ENCODE results near the gene LIFR.

The LIFR gene

GRCh38 chr5:38576442-38576841 is 20.0 kb upstream of the LIFR start:
- DNase-seq (no peak), ATAC-seq (ENCODE audit: insufficient read depth, low read depth) (no peak)
- Histone ChIP-seq H3K79me2 (ENCODE audit: insufficient read depth, low read length) (no peaks in the 10 kb centered on the region), H3K4me3 (ENCODE audit: low read depth in 1 of 2, low read length in 2 of 2) (no peak overlapping the region), H3K4me1 (ENCODE audit: insufficient read depth, low read length) (no peaks in the 10 kb centered on the region), H3K27ac (ENCODE audit: low read length) (no peak overlapping the region), H3K27me3 (ENCODE audit: insufficient read depth, low read length, poor library complexity) (peaks cover 11% of the 10 kb centered on the region), H3K9me3 (ENCODE audit: insufficient read depth, low read length, severe bottlenecking) (no peaks in the 10 kb centered on the region), H3K9ac (ENCODE audit: low read depth, low read length) (no peak overlapping the region), H2AFZ (ENCODE audit: low read depth, low read length) (no peak overlapping the region), H4K20me1 (ENCODE audit: insufficient read depth, low read length) (no peaks in the 10 kb centered on the region), H3K36me3 (ENCODE audit: insufficient read depth, low read length) (no peaks in the 10 kb centered on the region), H3K4me2 (ENCODE audit: insufficient read depth, low read length) (no peak overlapping the region)
- no peak for TF ChIP-seq CTCF (IDR thresholded peaks at IDR 0.05; ENCODE audit: borderline replicate concordance, extremely low read depth, low read length, poor library complexity, severe bottlenecking)
- TF ChIP-seq EZH2 (IDR thresholded peaks at IDR 0.05; ENCODE audit: borderline replicate concordance, low read depth, low read length, severe bottlenecking) = no peak

- ATAC-seq (ENCODE audit: insufficient read depth, low read depth) (no peak), DNase-seq (no peak)
Observed at GRCh38 chr5:38575476-38575875, 19.0 kb upstream of the LIFR start.

GRCh38 chr5:38574009-38574408 is 17.6 kb upstream of the LIFR start:
- Histone ChIP-seq H3K9me3 (ENCODE audit: insufficient read depth, low read length, severe bottlenecking) (no peaks in the 10 kb centered on the region), H2AFZ (ENCODE audit: low read depth, low read length) (no peak overlapping the region), H3K9ac (ENCODE audit: low read depth, low read length) (no peak overlapping the region), H3K4me3 (ENCODE audit: low read depth in 1 of 2, low read length in 2 of 2) (no peak overlapping the region), H3K27me3 (ENCODE audit: insufficient read depth, low read length, poor library complexity) (peaks cover 21% of the 10 kb centered on the region), H3K4me1 (ENCODE audit: insufficient read depth, low read length) (no peaks in the 10 kb centered on the region), H3K4me2 (ENCODE audit: insufficient read depth, low read length) (no peak overlapping the region), H3K79me2 (ENCODE audit: insufficient read depth, low read length) (no peaks in the 10 kb centered on the region), H3K27ac (ENCODE audit: low read length) (no peak overlapping the region), H4K20me1 (ENCODE audit: insufficient read depth, low read length) (no peaks in the 10 kb centered on the region), H3K36me3 (ENCODE audit: insufficient read depth, low read length) (no peaks in the 10 kb centered on the region)
- ATAC-seq (ENCODE audit: insufficient read depth, low read depth) (no peak), DNase-seq (no peak)
- no peak for TF ChIP-seq CTCF (IDR thresholded peaks at IDR 0.05; ENCODE audit: borderline replicate concordance, extremely low read depth, low read length, poor library complexity, severe bottlenecking)
- no peak for TF ChIP-seq EZH2 (IDR thresholded peaks at IDR 0.05; ENCODE audit: borderline replicate concordance, low read depth, low read length, severe bottlenecking)

More at GRCh38 chr5:38575476-38575875, 19.0 kb upstream of the LIFR start:
- Histone ChIP-seq H3K36me3 (ENCODE audit: insufficient read depth, low read length) (no peaks in the 10 kb centered on the region), H3K4me2 (ENCODE audit: insufficient read depth, low read length) (no peak overlapping the region), H2AFZ (ENCODE audit: low read depth, low read length) (no peak overlapping the region), H3K4me1 (ENCODE audit: insufficient read depth, low read length) (no peaks in the 10 kb centered on the region), H4K20me1 (ENCODE audit: insufficient read depth, low read length) (no peaks in the 10 kb centered on the region), H3K4me3 (ENCODE audit: low read depth in 1 of 2, low read length in 2 of 2) (no peak overlapping the region), H3K9ac (ENCODE audit: low read depth, low read length) (no peak overlapping the region), H3K27me3 (ENCODE audit: insufficient read depth, low read length, poor library complexity) (peaks cover 11% of the 10 kb centered on the region), H3K9me3 (ENCODE audit: insufficient read depth, low read length, severe bottlenecking) (no peaks in the 10 kb centered on the region), H3K79me2 (ENCODE audit: insufficient read depth, low read length) (no peaks in the 10 kb centered on the region), H3K27ac (ENCODE audit: low read length) (no peak overlapping the region)
- TF ChIP-seq EZH2 (IDR thresholded peaks at IDR 0.05; ENCODE audit: borderline replicate concordance, low read depth, low read length, severe bottlenecking) = no peak
- no peak for TF ChIP-seq CTCF (IDR thresholded peaks at IDR 0.05; ENCODE audit: borderline replicate concordance, extremely low read depth, low read length, poor library complexity, severe bottlenecking)

- Histone ChIP-seq H3K4me1 (ENCODE audit: insufficient read depth, low read length) (no peaks in the 10 kb centered on the region), H3K4me3 (ENCODE audit: low read depth in 1 of 2, low read length in 2 of 2) (no peak overlapping the region), H3K9ac (ENCODE audit: low read depth, low read length) (no peak overlapping the region), H3K36me3 (ENCODE audit: insufficient read depth, low read length) (no peaks in the 10 kb centered on the region), H3K27ac (ENCODE audit: low read length) (no peak overlapping the region), H4K20me1 (ENCODE audit: insufficient read depth, low read length) (no peaks in the 10 kb centered on the region), H3K4me2 (ENCODE audit: insufficient read depth, low read length) (no peak overlapping the region), H3K27me3 (ENCODE audit: insufficient read depth, low read length, poor library complexity) (peaks cover 23% of the 10 kb centered on the region), H3K79me2 (ENCODE audit: insufficient read depth, low read length) (no peaks in the 10 kb centered on the region), H2AFZ (ENCODE audit: low read depth, low read length) (no peak overlapping the region), H3K9me3 (ENCODE audit: insufficient read depth, low read length, severe bottlenecking) (no peaks in the 10 kb centered on the region)
- ATAC-seq (ENCODE audit: insufficient read depth, low read depth) = no peak
- DNase-seq = no peak
- TF ChIP-seq EZH2 (IDR thresholded peaks at IDR 0.05; ENCODE audit: borderline replicate concordance, low read depth, low read length, severe bottlenecking) (no peak), CTCF (IDR thresholded peaks at IDR 0.05; ENCODE audit: borderline replicate concordance, extremely low read depth, low read length, poor library complexity, severe bottlenecking) (no peak)
Observed at GRCh38 chr5:38573521-38573920, 17.1 kb upstream of the LIFR start.

All from DND-41 (cell line).